GM18498 (cell line): Measurements from ENCODE around the gene GABBR2.
"Not testable (repeated sequence)": the region's sequence is repeated elsewhere in the genome, so short reads cannot be mapped to it uniquely, and the experiment has no call there.

Experiments
- ATAC-seq: cut with Tn5 transposase; IDR thresholded peaks from one replicate; pipeline ENCODE4 v1.9.1; 2021; ENCODE audit warnings: mild to moderate bottlenecking, moderate library complexity; ENCODE audit not compliant: unreplicated experiment

GABBR2 gene

GRCh38 chr9:98491828-98492227, 216.9 kb downstream of the GABBR2 start:
- ATAC-seq, result no peak

GRCh38 chr9:98491231-98491651, 217.5 kb downstream of the GABBR2 start:
- no peak for ATAC-seq

GRCh38 chr9:98488571-98489312, 220.0 kb downstream of the GABBR2 start:
- ATAC-seq, result no peak

- ATAC-seq, result no peak
Observed at GRCh38 chr9:98485706-98486105, 223.0 kb downstream of the GABBR2 start.

GRCh38 chr9:98484162-98484561, 224.6 kb downstream of the GABBR2 start:
- ATAC-seq, result no peak

- no peak for ATAC-seq
Observed at GRCh38 chr9:98482226-98482625, 226.5 kb downstream of the GABBR2 start.

GRCh38 chr9:98481676-98482075, 227.1 kb downstream of the GABBR2 start:
- no peak for ATAC-seq

GRCh38 chr9:98479967-98480847, 228.5 kb downstream of the GABBR2 start:
- no peak for ATAC-seq

- ATAC-seq, result no peak
Observed at GRCh38 chr9:98479449-98479848, 229.3 kb downstream of the GABBR2 start.

- no peak for ATAC-seq
Observed at GRCh38 chr9:98477884-98478283, 230.9 kb downstream of the GABBR2 start.

- no peak for ATAC-seq
Observed at GRCh38 chr9:98472216-98472615, 236.5 kb downstream of the GABBR2 start.

- ATAC-seq, result no peak
Observed at GRCh38 chr9:98471185-98471584, 237.6 kb downstream of the GABBR2 start.

- ATAC-seq, result no peak
Observed at GRCh38 chr9:98468567-98469239, 240.0 kb downstream of the GABBR2 start.

GRCh38 chr9:98465799-98466198, 242.9 kb downstream of the GABBR2 start:
- no peak for ATAC-seq

GRCh38 chr9:98464156-98464690, 244.5 kb downstream of the GABBR2 start:
- not testable (repeated sequence) for ATAC-seq

- no peak for ATAC-seq
Observed at GRCh38 chr9:98462310-98462709, 246.4 kb downstream of the GABBR2 start.

GRCh38 chr9:98460704-98461103, 248.0 kb downstream of the GABBR2 start:
- ATAC-seq, result no peak

GRCh38 chr9:98457726-98458370, 250.9 kb downstream of the GABBR2 start:
- no peak for ATAC-seq

- ATAC-seq, result no peak
Observed at GRCh38 chr9:98456156-98456613, 252.6 kb downstream of the GABBR2 start.
